ENCODE measurements around the gene MAP1B. TPM values are rescaled to one million over a fixed set of nuclear protein-coding genes. Genes with fewer than 3 reads are reported as not detected.

The MAP1B gene
- total RNA-seq, 1 donor from 2014 or later: 41.1 TPM

GRCh38 chr5:72188166-72188565, 80.9 kb downstream of the MAP1B start:
- no peak for DNase-seq (ENCODE audit: low read depth in 2 of 2)

GRCh38 chr5:72189146-72189545, 81.9 kb downstream of the MAP1B start:
- DNase-seq (ENCODE audit: low read depth in 2 of 2): peak in 1 of 2 donors; percentile 17

GRCh38 chr5:72191404-72191803, 84.1 kb downstream of the MAP1B start:
- DNase-seq (ENCODE audit: low read depth in 2 of 2): no peak

- DNase-seq (ENCODE audit: low read depth in 2 of 2): no peak
These were observed 87.6 kb downstream of the MAP1B start for GRCh38 chr5:72194846-72195245.

GRCh38 chr5:72195581-72195980, 88.3 kb downstream of the MAP1B start:
- no peak for DNase-seq (ENCODE audit: low read depth in 2 of 2)

GRCh38 chr5:72197393-72197792, 90.1 kb downstream of the MAP1B start:
- DNase-seq (ENCODE audit: low read depth in 2 of 2): no peak

- DNase-seq (ENCODE audit: low read depth in 2 of 2): no peak
These were observed 92.4 kb downstream of the MAP1B start for GRCh38 chr5:72199681-72200080.

GRCh38 chr5:72202331-72202825, 95.1 kb downstream of the MAP1B start:
- no peak for DNase-seq (ENCODE audit: low read depth in 2 of 2)

- peak in 1 of 2 donors; percentile 17 for DNase-seq (ENCODE audit: low read depth in 2 of 2)
These were observed 96.1 kb downstream of the MAP1B start for GRCh38 chr5:72203251-72203845.

- no peak for DNase-seq (ENCODE audit: low read depth in 2 of 2)
These were observed 97.7 kb downstream of the MAP1B start for GRCh38 chr5:72204946-72205345.

GRCh38 chr5:72205431-72206009, 98.2 kb downstream of the MAP1B start:
- DNase-seq (ENCODE audit: low read depth in 2 of 2): no peak

- no peak for DNase-seq (ENCODE audit: low read depth in 2 of 2)
These were observed 98.9 kb downstream of the MAP1B start for GRCh38 chr5:72206160-72206559.

- DNase-seq (ENCODE audit: low read depth in 2 of 2): no peak
These were observed 99.7 kb downstream of the MAP1B start for GRCh38 chr5:72206994-72207393.

GRCh38 chr5:72208324-72208926, 101.2 kb downstream of the MAP1B start:
- no peak for DNase-seq (ENCODE audit: low read depth in 2 of 2)

- peak in 1 of 2 donors; percentile 63 for DNase-seq (ENCODE audit: low read depth in 2 of 2)
These were observed 102.2 kb downstream of the MAP1B start for GRCh38 chr5:72209147-72210115.

- peak; percentile 75 to 88 for DNase-seq (ENCODE audit: low read depth in 2 of 2)
These were observed 103.8 kb downstream of the MAP1B start for GRCh38 chr5:72210888-72211678.

- DNase-seq (ENCODE audit: low read depth in 2 of 2): no peak
These were observed 104.9 kb downstream of the MAP1B start for GRCh38 chr5:72212171-72212570.

- no peak for DNase-seq (ENCODE audit: low read depth in 2 of 2)
These were observed 106.2 kb downstream of the MAP1B start for GRCh38 chr5:72213482-72213881.

GRCh38 chr5:72214168-72214567, 106.9 kb downstream of the MAP1B start:
- DNase-seq (ENCODE audit: low read depth in 2 of 2): no peak

- no peak for DNase-seq (ENCODE audit: low read depth in 2 of 2)
These were observed 109.5 kb downstream of the MAP1B start for GRCh38 chr5:72216756-72217155.

- no peak for DNase-seq (ENCODE audit: low read depth in 2 of 2)
These were observed 113.8 kb downstream of the MAP1B start for GRCh38 chr5:72221099-72221498.

Data from lung microvascular endothelial cell (primary cell).